Ascending aorta (tissue), 2 donors: ENCODE results near the gene ICAM4. TPM values are rescaled to one million over a fixed set of nuclear protein-coding genes. Genes with fewer than 3 reads are reported as not detected.

Experiments
- DNase-seq, 2 donors: peaks; one replicate each; pipeline ENCODE4 v3.0.0-alpha.2; 2019; ENCODE audit warnings: low spot score in 2 of 2
- H3K27ac ChIP-seq, 2 donors: fragments of 200-600 bp; sonication (generic); one replicate each; pipeline ENCODE4 v1.5.1; 2016 to 2017; ENCODE audit warnings: mild to moderate bottlenecking in 1 of 2
- H3K27me3 ChIP-seq: fragments of 200-600 bp; sonication (generic); one replicate; pipeline ENCODE4 v1.5.1; 2017
- H3K36me3 ChIP-seq, 2 donors: fragments of 200-600 bp; sonication (generic); one replicate each; pipeline ENCODE4 v1.5.1; 2016
- H3K4me1 ChIP-seq, 2 donors: fragments of 200-600 bp; sonication (generic); one replicate each; pipeline ENCODE4 v1.5.1; 2016 to 2017; ENCODE audit warnings: mild to moderate bottlenecking in 1 of 2
- H3K4me3 ChIP-seq, 2 donors: fragments of 200-600 bp; sonication (generic); one replicate each; pipeline ENCODE4 v1.5.1; 2016 to 2017; ENCODE audit warnings: mild to moderate bottlenecking in 1 of 2
- H3K9me3 ChIP-seq, 2 donors: fragments of 200-600 bp; sonication (generic); one replicate each; pipeline ENCODE4 v1.5.1; 2016
- intact Hi-C: fragments of 100-400 bp; cut with DNase I; formaldehyde crosslinking; loops from one replicate; pipeline ENCODE4 v1.15.1; 2023
- total RNA-seq: library from RNA; depleted of rRNA; stranded (reverse); fragments of >200 nt; gene quantifications from one replicate; pipeline ENCODE4 v1.1.0, GENCODE V29; 2016
- TF ChIP-seq, protein P1 (sequence below), 3 experiments: fragments of 200-600 bp in 2 of 3; fragments of 450-650 bp in 1 of 3; sonication (generic) in 2 of 3; IDR thresholded peaks; one replicate each; pipeline ENCODE4 v1.5.1; 2016 to 2019; ENCODE audit warnings: antibody characterized with exemption in 3 of 3, mild to moderate bottlenecking in 1 of 3, moderate library complexity in 1 of 3

ICAM4 gene
- total RNA-seq, 1 donor from 2014 or later: not detected

DNA sequence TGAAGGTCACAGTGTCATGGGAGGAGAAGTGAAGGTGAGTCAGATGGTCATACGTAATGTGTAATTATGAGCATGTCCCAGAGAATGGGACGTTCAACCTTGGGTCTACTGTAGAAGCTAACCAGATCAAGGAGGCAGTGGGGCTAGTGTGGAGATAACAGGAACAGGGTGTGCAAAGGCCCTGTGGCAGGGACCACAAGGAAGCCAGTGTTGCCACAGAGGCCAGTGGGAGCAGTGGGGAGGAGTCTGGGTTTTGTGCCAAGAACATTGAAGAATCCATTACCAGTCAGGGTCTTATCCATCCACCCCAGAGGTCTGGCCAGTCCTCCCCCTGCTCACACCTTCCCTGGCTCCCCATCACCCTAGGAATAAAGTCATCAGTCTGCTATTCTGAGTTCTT lies 31.4 kb upstream of the ICAM4 start:
- no peak overlapping the region for H3K4me3 ChIP-seq
- intact Hi-C loops: no loop called here

GRCh38 chr19:10256551-10256950 lies 30.2 kb upstream of the ICAM4 start:
- peaks cover 6 to 7% of the 10 kb centered on the region in 2 donors for H3K4me1 ChIP-seq
- no peak for DNase-seq
- H3K36me3 ChIP-seq: peaks cover 31 to 50% of the 10 kb centered on the region in 2 donors
- H3K9me3 ChIP-seq: no peaks in the 10 kb centered on the region
- H3K27ac ChIP-seq: no peak overlapping the region
- H3K27me3 ChIP-seq: no peaks in the 10 kb centered on the region
- TF ChIP-seq, protein P1, sequence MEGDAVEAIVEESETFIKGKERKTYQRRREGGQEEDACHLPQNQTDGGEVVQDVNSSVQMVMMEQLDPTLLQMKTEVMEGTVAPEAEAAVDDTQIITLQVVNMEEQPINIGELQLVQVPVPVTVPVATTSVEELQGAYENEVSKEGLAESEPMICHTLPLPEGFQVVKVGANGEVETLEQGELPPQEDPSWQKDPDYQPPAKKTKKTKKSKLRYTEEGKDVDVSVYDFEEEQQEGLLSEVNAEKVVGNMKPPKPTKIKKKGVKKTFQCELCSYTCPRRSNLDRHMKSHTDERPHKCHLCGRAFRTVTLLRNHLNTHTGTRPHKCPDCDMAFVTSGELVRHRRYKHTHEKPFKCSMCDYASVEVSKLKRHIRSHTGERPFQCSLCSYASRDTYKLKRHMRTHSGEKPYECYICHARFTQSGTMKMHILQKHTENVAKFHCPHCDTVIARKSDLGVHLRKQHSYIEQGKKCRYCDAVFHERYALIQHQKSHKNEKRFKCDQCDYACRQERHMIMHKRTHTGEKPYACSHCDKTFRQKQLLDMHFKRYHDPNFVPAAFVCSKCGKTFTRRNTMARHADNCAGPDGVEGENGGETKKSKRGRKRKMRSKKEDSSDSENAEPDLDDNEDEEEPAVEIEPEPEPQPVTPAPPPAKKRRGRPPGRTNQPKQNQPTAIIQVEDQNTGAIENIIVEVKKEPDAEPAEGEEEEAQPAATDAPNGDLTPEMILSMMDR (IDR thresholded peaks at IDR 0.05): no peak
- intact Hi-C loops: no loop called here
- no peak overlapping the region for H3K4me3 ChIP-seq

More for the DNA sequence above, 31.4 kb upstream of the ICAM4 start:
- DNase-seq: no peak
- H3K9me3 ChIP-seq: no peaks in the 10 kb centered on the region
- no peak overlapping the region for H3K27ac ChIP-seq
- TF ChIP-seq, protein P1 (IDR thresholded peaks at IDR 0.05): no peak
- H3K4me1 ChIP-seq: peaks cover 6 to 7% of the 10 kb centered on the region in 2 donors
- H3K27me3 ChIP-seq: no peaks in the 10 kb centered on the region
- H3K36me3 ChIP-seq: peaks cover 31 to 50% of the 10 kb centered on the region in 2 donors

GRCh38 chr19:10256970-10257615 lies 29.7 kb upstream of the ICAM4 start:
- Histone ChIP-seq H3K27me3 (no peaks in the 10 kb centered on the region), H3K4me1 (peaks cover 6 to 7% of the 10 kb centered on the region in 2 donors), H3K27ac (no peak overlapping the region), H3K4me3 (no peak overlapping the region), H3K36me3 (peaks cover 31 to 50% of the 10 kb centered on the region in 2 donors), H3K9me3 (no peaks in the 10 kb centered on the region)
- TF ChIP-seq, protein P1 (IDR thresholded peaks at IDR 0.05): no peak
- no peak for DNase-seq
- intact Hi-C loops: no loop called here

DNA sequence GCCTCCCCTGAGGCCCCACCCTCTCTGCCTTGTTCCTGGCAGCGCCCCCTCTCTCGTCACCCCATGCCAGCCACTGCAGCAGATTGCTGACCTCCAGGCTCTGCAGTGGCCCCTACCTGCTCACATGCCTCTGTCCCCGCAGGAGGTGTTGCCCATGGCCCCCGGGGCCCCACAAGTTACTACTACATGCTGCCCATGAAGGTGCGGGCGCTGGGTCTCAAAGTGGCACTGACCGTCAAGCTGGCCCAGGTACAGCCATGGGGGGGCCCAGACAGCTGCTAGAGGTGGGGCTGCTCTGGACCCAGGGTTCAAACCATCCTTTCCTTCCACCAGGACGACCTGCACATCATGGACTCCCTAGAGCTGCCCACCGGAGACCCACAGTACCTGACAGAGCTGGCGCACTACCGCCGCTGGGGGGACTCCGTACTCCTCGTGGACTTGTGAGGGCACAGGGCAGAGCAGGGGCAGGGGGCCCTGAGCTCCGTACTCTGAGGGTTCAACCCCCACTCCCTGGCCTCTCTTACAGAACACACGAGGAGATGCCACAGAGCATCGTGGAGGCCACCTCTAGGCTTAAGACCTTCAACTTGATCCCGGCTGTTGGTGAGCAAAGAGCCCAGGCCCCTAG lies 28.6 kb upstream of the ICAM4 start:
- intact Hi-C loops: no loop called here
- H3K9me3 ChIP-seq: no peaks in the 10 kb centered on the region
- no peak overlapping the region for H3K4me3 ChIP-seq
- no peaks in the 10 kb centered on the region for H3K27me3 ChIP-seq
- no peak overlapping the region for H3K27ac ChIP-seq
- no peak for DNase-seq
- TF ChIP-seq, protein P1 (IDR thresholded peaks at IDR 0.05): no peak
- peaks cover 31 to 50% of the 10 kb centered on the region in 2 donors for H3K36me3 ChIP-seq
- H3K4me1 ChIP-seq: no peaks in the 10 kb centered on the region

DNA sequence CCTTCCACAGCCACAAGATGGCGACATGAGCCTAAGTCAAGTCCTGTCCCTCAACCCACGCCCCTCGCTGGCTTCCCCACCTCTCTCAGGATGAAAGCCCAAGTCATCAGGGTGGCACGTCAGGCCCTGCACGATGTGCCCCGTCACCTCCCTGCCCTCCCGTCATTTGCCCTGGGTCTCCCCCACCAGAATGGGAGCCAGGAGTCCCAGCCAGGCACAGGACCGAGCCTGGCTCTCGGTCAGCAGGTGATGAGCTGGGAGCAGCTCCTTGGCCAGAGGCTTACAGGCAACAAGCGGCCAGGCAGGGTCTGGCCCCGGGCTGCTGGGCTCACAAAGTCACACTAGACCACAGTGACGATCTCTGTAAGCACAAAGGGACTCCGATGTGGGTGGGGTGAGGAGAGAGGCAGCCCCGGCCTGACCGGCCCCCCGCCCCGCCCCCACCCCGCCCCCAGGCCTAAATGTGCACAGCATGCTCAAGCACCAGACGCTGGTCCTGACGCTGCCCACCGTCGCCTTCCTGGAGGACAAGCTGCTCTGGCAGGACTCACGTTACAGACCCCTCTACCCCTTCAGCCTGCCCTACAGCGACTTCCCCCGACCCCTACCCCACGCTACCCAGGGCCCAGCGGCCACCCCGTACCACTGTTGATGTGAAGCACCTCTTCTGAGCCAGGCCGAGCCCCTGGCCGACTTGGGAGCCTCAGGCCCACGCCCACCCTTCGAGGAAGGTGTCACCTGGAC lies 27.4 kb upstream of the ICAM4 start:
- H3K27ac ChIP-seq: no peak overlapping the region
- TF ChIP-seq, protein P1 (IDR thresholded peaks at IDR 0.05): peak in 2 of 3 experiments; percentile 55 to 61

More for the DNA sequence above, 27.4 kb upstream of the ICAM4 start:
- H3K9me3 ChIP-seq: no peaks in the 10 kb centered on the region
- peak; percentile 46 to 91 for DNase-seq
- peaks cover 31 to 41% of the 10 kb centered on the region in 2 donors for H3K36me3 ChIP-seq
- no peaks in the 10 kb centered on the region for H3K4me1 ChIP-seq
- no peak overlapping the region for H3K4me3 ChIP-seq
- intact Hi-C loops: no loop called here
- no peaks in the 10 kb centered on the region for H3K27me3 ChIP-seq
